NCI-H128 (cell line): Measurements from ENCODE around the gene GTF2I.
"Not testable (repeated sequence)": the region's sequence is repeated elsewhere in the genome, so short reads cannot be mapped to it uniquely, and the experiment has no call there.

Experiments
- DNase-seq: peaks from one replicate; lab custom pipeline; 2025; ENCODE audit not compliant: unreplicated experiment; lab: John Stamatoyannopoulos, UW

GTF2I gene

GRCh38 chr7:74709880-74710671 is 52.6 kb downstream of the GTF2I start:
- DNase-seq: no peak

GRCh38 chr7:74713567-74713966 is 56.0 kb downstream of the GTF2I start:
- no peak for DNase-seq

- no peak for DNase-seq
Observed at GRCh38 chr7:74717889-74718288, 60.4 kb downstream of the GTF2I start.

- DNase-seq: no peak
Observed at GRCh38 chr7:74718336-74718735, 60.8 kb downstream of the GTF2I start.

- no peak for DNase-seq
Observed at GRCh38 chr7:74722153-74722552, 64.6 kb downstream of the GTF2I start.

GRCh38 chr7:74725840-74726239 is 68.3 kb downstream of the GTF2I start:
- no peak for DNase-seq

- DNase-seq: no peak
Observed at GRCh38 chr7:74726309-74727101, 69.0 kb downstream of the GTF2I start.

- DNase-seq: not testable (repeated sequence)
Observed at GRCh38 chr7:74728686-74729085, 71.2 kb downstream of the GTF2I start.

- DNase-seq: not testable (repeated sequence)
Observed at GRCh38 chr7:74730186-74730585, 72.7 kb downstream of the GTF2I start.

- DNase-seq: not testable (repeated sequence)
Observed at GRCh38 chr7:74739974-74740703, 82.6 kb downstream of the GTF2I start.

GRCh38 chr7:74743936-74744557 is 86.5 kb downstream of the GTF2I start:
- DNase-seq: not testable (repeated sequence)

- not testable (repeated sequence) for DNase-seq
Observed at GRCh38 chr7:74753921-74754482, 96.5 kb downstream of the GTF2I start.

GRCh38 chr7:74756673-74757072 is 99.2 kb downstream of the GTF2I start:
- not testable (repeated sequence) for DNase-seq

GRCh38 chr7:74758268-74758667 is 100.8 kb downstream of the GTF2I start:
- DNase-seq: not testable (repeated sequence)

GRCh38 chr7:74758982-74759381 is 101.5 kb downstream of the GTF2I start:
- not testable (repeated sequence) for DNase-seq

- not testable (repeated sequence) for DNase-seq
Observed at GRCh38 chr7:74765205-74765918, 107.8 kb downstream of the GTF2I start.

GRCh38 chr7:74766509-74766908 is 109.0 kb downstream of the GTF2I start:
- DNase-seq: not testable (repeated sequence)

- not testable (repeated sequence) for DNase-seq
Observed at GRCh38 chr7:74766991-74767390, 109.5 kb downstream of the GTF2I start.

GRCh38 chr7:74770062-74770461 is 112.5 kb downstream of the GTF2I start:
- not testable (repeated sequence) for DNase-seq

- DNase-seq: not testable (repeated sequence)
Observed at GRCh38 chr7:74772093-74772492, 114.6 kb downstream of the GTF2I start.
